Breast epithelium (tissue), 4 donors: ENCODE results near the gene NAPG. TPM values are rescaled to one million over a fixed set of nuclear protein-coding genes. Genes with fewer than 3 reads are reported as not detected.
"Not testable (repeated sequence)": the region's sequence is repeated elsewhere in the genome, so short reads cannot be mapped to it uniquely, and the experiment has no call there.

Experiments used
- DNase-seq, 2 donors: peaks; one replicate each; pipeline ENCODE4 v3.0.0-alpha.2; 2019; ENCODE audit warnings: low spot score in 2 of 2
- H3K27ac ChIP-seq, 2 donors: fragments of 200-600 bp; sonication (generic) in 1 of 2; one replicate each; pipeline ENCODE4 v1.5.1; 2016 to 2019; ENCODE audit warnings: mild to moderate bottlenecking in 1 of 2
- H3K27me3 ChIP-seq, 2 donors: fragments of 200-600 bp; sonication (generic) in 1 of 2; one replicate each; pipeline versions ENCODE4 v1.5.1 to v1.6.0; 2017 to 2019; ENCODE audit warnings: control low read depth in 1 of 2, mild to moderate bottlenecking in 1 of 2
- H3K36me3 ChIP-seq: fragments of 200-600 bp; one replicate; pipeline ENCODE4 v1.5.1; 2019
- H3K4me1 ChIP-seq, 2 donors: fragments of 200-600 bp; sonication (generic); one replicate each; pipeline ENCODE4 v1.5.1; 2016 to 2019; ENCODE audit warnings: control low read depth in 1 of 2
- H3K4me3 ChIP-seq, 3 donors: fragments of 200-600 bp; sonication (generic); 1 replicate in 2 of 3; 2 replicates in 1 of 3; pipeline ENCODE4 v1.5.1; 2016 to 2019; ENCODE audit warnings: mild to moderate bottlenecking in 3 of 3, moderate library complexity in 2 of 3
- H3K9me3 ChIP-seq, 2 donors: fragments of 200-600 bp; sonication (generic) in 1 of 2; one replicate each; pipeline ENCODE4 v1.5.1; 2016 to 2019; ENCODE audit warnings: control low read depth in 1 of 2
- POLR2A ChIP-seq: fragments of 450-650 bp; IDR thresholded peaks from one replicate; pipeline ENCODE4 v1.6.1; 2016; ENCODE audit warnings: antibody characterized with exemption, mild to moderate bottlenecking, moderate library complexity
- POLR2AphosphoS5 ChIP-seq, 3 donors: sonication (generic); formaldehyde crosslinking; IDR thresholded peaks; one replicate each; pipeline ENCODE4 v1.6.1; 2017; ENCODE audit warnings: antibody characterized with exemption in 3 of 3
- intact Hi-C: fragments of 100-400 bp; cut with DNase I; formaldehyde crosslinking; loops from one replicate; pipeline ENCODE4 v1.15.1; 2023; ENCODE audit warnings: low total_unique reads
- total RNA-seq, 3 donors: library from RNA; depleted of rRNA; stranded (reverse); fragments of >200 nt; gene quantifications; one replicate each; pipeline ENCODE4 v1.1.0, GENCODE V29; 2016
- TF ChIP-seq, protein P1 (sequence below), 3 donors: fragments of 450-650 bp; IDR thresholded peaks; one replicate each; pipeline ENCODE4 v1.5.1; 2016 to 2017; ENCODE audit warnings: antibody characterized with exemption in 3 of 3, mild to moderate bottlenecking in 3 of 3, moderate library complexity in 3 of 3

NAPG gene
- total RNA-seq, 3 donors from 2014 or later, result 23.2 to 46.7 (median 24.6) TPM

DNA sequence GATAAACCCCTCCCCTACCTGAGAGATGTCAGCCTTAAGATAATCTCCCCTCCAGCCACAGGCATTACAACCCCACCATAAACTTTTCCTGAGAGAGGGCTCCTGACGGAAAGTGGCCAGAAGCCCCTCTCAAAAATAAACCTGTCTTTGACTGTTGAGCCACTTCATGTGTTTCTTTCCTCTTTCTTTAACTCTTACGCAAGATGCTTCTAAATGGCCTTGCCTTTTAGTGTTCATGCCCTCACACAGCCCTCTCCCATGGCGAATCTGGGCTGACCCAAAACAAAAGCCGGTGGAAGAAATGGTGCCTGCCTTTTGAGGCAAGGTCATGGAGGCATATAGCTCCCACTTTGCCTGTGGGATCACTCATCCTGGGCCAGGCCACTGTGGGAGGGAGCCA, 54.4 kb downstream of the NAPG start:
- no peak overlapping the region for H3K4me3 ChIP-seq
- no peaks in the 10 kb centered on the region for H3K27me3 ChIP-seq
- H3K4me1 ChIP-seq, result no peaks in the 10 kb centered on the region
- no peak for DNase-seq
- no peak overlapping the region for H3K27ac ChIP-seq
- no peaks in the 10 kb centered on the region for H3K36me3 ChIP-seq
- no peaks in the 10 kb centered on the region for H3K9me3 ChIP-seq
- intact Hi-C loops, result no loop called here
- TF ChIP-seq, protein P1, sequence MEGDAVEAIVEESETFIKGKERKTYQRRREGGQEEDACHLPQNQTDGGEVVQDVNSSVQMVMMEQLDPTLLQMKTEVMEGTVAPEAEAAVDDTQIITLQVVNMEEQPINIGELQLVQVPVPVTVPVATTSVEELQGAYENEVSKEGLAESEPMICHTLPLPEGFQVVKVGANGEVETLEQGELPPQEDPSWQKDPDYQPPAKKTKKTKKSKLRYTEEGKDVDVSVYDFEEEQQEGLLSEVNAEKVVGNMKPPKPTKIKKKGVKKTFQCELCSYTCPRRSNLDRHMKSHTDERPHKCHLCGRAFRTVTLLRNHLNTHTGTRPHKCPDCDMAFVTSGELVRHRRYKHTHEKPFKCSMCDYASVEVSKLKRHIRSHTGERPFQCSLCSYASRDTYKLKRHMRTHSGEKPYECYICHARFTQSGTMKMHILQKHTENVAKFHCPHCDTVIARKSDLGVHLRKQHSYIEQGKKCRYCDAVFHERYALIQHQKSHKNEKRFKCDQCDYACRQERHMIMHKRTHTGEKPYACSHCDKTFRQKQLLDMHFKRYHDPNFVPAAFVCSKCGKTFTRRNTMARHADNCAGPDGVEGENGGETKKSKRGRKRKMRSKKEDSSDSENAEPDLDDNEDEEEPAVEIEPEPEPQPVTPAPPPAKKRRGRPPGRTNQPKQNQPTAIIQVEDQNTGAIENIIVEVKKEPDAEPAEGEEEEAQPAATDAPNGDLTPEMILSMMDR (IDR thresholded peaks at IDR 0.05), result no peak
- no peak for TF ChIP-seq POLR2A
- TF ChIP-seq POLR2AphosphoS5 (IDR thresholded peaks at IDR 0.05), result no peak

DNA sequence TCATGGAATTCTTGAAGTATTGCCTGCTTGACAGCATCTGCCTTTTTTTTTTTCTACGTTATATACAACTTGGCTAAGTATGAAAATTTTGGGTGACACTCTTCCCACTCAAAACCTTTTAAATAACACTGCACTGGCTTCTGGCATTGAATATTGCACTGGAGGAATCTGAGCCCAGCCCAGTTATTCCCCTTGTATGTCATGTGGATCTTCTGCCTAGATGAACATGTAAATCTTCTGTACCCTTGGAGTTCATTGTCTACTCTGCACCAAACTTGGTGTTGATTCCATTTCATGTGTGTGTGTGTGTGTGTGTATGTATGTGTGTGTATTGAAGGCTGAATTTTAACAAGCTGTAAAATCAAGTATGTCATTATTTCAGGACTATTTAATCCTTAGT, 59.4 kb downstream of the NAPG start:
- Histone ChIP-seq H3K27ac (no peak overlapping the region), H3K9me3 (no peaks in the 10 kb centered on the region), H3K36me3 (no peaks in the 10 kb centered on the region), H3K4me3 (no peak overlapping the region), H3K27me3 (no peaks in the 10 kb centered on the region), H3K4me1 (no peaks in the 10 kb centered on the region)
- DNase-seq, result no peak
- TF ChIP-seq POLR2AphosphoS5 (IDR thresholded peaks at IDR 0.05) (no peak), POLR2A (no peak)
- TF ChIP-seq, protein P1 (IDR thresholded peaks at IDR 0.05), result no peak
- intact Hi-C loops, result no loop called here

DNA sequence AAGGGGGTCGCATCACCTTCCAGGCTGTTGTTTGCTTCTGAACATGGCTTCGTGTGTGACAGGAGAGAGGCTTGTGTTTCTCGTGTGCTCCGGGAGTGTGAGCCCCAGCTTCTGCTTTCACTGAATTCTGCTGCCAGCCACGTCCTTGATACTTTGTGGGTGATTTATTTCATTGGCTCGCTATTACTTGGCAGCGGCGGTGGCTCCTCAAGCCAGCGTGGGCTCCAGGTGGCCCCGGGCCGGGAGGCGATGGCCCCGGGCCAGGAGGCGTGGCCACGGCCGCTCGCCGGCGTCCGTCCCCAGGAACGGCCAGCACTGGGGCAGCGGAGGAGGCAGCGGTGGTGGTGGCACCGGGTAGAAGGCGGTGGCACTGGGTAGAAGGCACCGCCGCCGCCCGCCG, 63.1 kb downstream of the NAPG start:
- intact Hi-C loops, result no loop called here
- no peaks in the 10 kb centered on the region for H3K9me3 ChIP-seq
- peak overlapping the region in 2 of 3 donors; percentile 16 to 39 for H3K4me3 ChIP-seq
- no peak overlapping the region for H3K27ac ChIP-seq
- H3K27me3 ChIP-seq, result no peaks in the 10 kb centered on the region
- no peaks in the 10 kb centered on the region for H3K4me1 ChIP-seq
- no peak for DNase-seq
- TF ChIP-seq POLR2A (no peak), POLR2AphosphoS5 (IDR thresholded peaks at IDR 0.05) (no peak)
- TF ChIP-seq, protein P1 (IDR thresholded peaks at IDR 0.05), result no peak
- no peaks in the 10 kb centered on the region for H3K36me3 ChIP-seq

DNA sequence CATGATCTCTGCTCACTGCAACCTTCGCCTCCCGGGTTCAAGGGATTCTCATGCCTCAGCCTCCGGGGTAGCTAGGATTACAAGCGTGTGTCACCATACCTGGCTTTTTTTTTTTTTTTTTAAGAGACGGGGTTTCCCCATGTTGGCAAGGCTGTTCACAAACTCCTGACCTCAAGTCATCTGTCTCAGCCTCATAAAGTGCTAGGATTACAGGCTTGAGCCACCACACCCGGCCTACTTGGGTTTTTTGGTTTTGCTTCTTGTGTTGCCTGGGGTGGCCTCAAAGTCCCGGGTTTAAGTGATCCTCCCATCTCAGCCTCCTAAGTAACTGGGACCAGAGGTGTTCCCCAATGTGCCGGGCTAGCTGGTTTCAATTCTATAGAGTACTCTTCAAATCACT, 64.6 kb downstream of the NAPG start:
- DNase-seq, result no peak
- TF ChIP-seq POLR2A, result no peak
- TF ChIP-seq, protein P1 (IDR thresholded peaks at IDR 0.05), result no peak
- TF ChIP-seq POLR2AphosphoS5 (IDR thresholded peaks at IDR 0.05), result no peak
- intact Hi-C loops, result no loop called here

DNA sequence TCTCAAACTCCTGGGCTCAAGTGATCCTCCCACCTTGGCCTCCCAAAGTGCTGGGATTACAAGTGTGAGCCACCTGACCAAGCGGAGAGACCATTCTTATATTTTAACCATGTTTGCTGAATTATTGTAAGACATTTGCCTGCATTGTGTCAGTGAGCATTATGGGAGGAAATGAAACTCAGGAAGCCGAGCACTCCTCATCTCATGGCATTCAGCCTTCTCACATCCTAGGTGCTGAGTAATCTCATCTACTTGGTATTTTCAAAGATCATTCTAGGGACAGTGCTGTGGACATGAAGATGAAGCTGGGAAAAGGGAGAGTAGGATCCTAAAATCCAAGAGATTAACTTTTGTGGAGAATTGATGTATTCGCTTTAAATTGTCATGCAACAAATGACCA, 66.1 kb downstream of the NAPG start:
- no peaks in the 10 kb centered on the region for H3K9me3 ChIP-seq
- no peak overlapping the region for H3K27ac ChIP-seq
- H3K4me1 ChIP-seq, result no peaks in the 10 kb centered on the region
- H3K27me3 ChIP-seq, result no peaks in the 10 kb centered on the region
- intact Hi-C loops, result no loop called here
- no peak for DNase-seq
- TF ChIP-seq, protein P1 (IDR thresholded peaks at IDR 0.05), result no peak
- TF ChIP-seq POLR2AphosphoS5 (IDR thresholded peaks at IDR 0.05), result no peak
- no peak for TF ChIP-seq POLR2A
- no peak overlapping the region for H3K4me3 ChIP-seq
- no peaks in the 10 kb centered on the region for H3K36me3 ChIP-seq

More for the DNA sequence above, 64.6 kb downstream of the NAPG start:
- Histone ChIP-seq H3K27me3 (no peaks in the 10 kb centered on the region), H3K9me3 (no peaks in the 10 kb centered on the region), H3K36me3 (no peaks in the 10 kb centered on the region), H3K4me1 (no peaks in the 10 kb centered on the region), H3K4me3 (no peak overlapping the region), H3K27ac (no peak overlapping the region)

DNA sequence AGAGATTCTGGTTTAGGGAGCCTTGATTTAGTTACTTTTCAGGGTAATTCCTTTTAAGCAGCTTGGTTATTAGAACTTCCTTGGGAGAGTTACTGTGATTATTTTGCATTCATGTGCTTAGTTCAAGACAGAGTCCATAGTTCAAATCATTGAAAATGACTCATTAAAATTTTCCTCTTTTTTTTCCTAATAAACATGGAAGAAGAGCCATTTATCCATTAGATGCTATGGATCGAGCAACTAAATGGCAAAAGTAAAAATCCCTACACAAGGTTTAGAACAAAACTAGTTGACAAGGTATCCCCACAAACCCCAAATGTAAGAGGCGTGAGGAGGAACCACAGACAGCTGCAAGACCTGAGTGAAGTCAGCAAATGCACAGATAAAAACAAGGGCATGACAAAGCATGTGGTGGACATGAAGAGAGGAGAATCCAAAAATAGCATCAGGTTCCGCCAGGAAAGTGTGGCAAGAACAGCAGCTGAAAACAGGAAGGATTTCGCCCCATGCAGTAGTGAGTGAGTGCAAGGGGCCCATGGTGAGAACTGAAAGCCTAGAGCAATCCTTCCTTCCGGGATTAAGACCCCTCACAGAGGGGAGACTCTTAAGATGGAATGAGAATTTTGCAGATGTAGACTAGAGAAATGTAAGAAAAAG, 67.7 kb downstream of the NAPG start:
- H3K4me1 ChIP-seq, H3K36me3 ChIP-seq, H3K9me3 ChIP-seq, intact Hi-C loops, H3K27me3 ChIP-seq, H3K4me3 ChIP-seq, DNase-seq, H3K27ac ChIP-seq: not testable (repeated sequence)

DNA sequence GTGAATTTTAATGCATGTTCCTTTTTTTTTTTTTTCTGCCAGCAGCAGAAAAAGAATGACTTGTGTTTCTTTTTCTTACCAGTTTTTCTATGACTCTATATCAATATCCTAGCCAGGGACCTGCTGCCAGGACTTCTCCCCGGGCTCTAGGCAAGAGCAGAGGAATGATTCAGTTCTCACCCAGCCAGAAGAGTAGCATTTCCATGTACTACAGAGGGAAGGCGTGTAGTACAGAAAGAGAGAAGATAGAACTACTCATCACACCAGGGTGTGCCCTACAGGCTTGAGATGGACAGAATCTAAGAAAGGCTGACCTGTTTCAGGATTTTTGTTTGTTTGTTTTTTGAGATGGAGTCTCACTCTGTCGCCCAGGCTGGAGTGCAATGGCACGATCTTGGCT, 70.1 kb downstream of the NAPG start:
- H3K4me3 ChIP-seq, H3K27ac ChIP-seq, H3K27me3 ChIP-seq, DNase-seq, H3K4me1 ChIP-seq, intact Hi-C loops, H3K9me3 ChIP-seq, H3K36me3 ChIP-seq: not testable (repeated sequence)

DNA sequence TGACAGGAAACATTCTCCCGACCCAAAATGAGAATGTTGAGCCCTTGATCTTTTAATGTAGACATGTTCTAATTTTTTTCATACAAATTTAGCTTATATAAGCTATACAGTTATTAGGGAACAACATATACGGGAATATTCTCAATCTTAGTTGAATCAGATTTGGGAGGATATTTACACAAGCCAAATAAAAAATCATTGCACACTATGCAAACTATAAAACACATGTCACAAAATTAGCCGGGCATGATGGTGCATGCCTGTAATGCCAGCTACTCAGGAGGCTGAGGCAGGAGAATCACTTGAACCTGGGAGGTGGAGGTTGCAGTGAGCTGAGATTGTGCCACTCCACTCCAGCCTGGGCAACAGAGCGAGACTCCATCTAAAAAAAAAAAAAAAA, 71.9 kb downstream of the NAPG start:
- H3K36me3 ChIP-seq, H3K27me3 ChIP-seq, H3K4me3 ChIP-seq, intact Hi-C loops, DNase-seq, H3K9me3 ChIP-seq, H3K4me1 ChIP-seq, H3K27ac ChIP-seq: not testable (repeated sequence)
